Superior temporal gyrus (tissue), 1 donor: ENCODE data around the gene YPEL4.
"Not testable (repeated sequence)": the region's sequence is repeated elsewhere in the genome, so short reads cannot be mapped to it uniquely, and the experiment has no call there.

ENCODE experiments used
- DNase-seq: peaks from one replicate; pipeline ENCODE4 v3.0.0-alpha.2; 2016; ENCODE audit errors: extremely low spot score

The YPEL4 gene, protein sequence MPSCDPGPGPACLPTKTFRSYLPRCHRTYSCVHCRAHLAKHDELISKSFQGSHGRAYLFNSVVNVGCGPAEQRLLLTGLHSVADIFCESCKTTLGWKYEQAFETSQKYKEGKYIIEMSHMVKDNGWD

DNA sequence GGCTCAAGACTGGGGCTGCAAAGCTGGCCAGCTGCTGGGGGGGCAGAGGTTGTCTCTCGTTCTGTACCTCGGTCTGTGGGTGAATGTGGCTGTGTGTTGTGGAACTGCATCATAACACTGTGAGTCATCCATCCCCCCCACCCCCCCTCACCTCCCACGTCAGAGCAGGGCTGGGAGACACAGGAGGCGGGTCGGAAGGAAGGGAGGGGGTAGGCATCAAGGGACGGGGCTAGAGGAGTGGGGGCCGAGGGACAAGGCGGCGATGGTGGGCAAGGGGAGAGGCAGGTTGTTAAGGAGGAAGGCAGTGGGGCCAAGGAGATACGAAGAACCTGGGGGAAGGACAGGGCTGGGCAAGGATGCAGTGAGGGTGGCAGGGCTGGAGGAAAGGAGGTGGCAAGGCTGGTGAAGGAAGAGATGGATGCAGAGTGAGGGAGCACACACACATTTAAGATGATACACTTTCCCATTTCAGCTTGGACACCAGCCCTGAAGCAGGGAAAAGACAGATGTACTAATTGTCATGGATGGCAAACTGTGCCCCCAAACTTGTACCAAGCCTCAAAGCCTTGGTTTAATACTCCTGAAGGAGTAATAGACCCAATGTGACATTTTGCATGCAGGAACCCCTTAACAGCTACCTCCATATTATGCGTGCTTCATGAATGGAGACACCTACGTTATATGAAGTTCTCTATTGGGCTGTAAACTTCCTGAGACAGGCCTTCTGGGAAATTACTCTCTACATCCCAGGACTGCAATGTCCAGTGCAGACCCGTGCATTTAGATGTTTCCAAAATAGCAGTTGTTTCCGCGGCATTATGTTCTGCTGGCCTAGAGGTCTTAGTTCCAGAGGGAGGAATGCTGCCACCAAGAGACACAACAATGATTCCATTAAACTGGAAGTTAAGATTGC lies at the start of gene YPEL4:
Gene YPEL4, minus strand, starts transcription at position 87 of the 913 bp plus-strand sequence. CDS start 2,805 bp downstream, outside the sequence.
- DNase-seq = peak; percentile 75

DNA sequence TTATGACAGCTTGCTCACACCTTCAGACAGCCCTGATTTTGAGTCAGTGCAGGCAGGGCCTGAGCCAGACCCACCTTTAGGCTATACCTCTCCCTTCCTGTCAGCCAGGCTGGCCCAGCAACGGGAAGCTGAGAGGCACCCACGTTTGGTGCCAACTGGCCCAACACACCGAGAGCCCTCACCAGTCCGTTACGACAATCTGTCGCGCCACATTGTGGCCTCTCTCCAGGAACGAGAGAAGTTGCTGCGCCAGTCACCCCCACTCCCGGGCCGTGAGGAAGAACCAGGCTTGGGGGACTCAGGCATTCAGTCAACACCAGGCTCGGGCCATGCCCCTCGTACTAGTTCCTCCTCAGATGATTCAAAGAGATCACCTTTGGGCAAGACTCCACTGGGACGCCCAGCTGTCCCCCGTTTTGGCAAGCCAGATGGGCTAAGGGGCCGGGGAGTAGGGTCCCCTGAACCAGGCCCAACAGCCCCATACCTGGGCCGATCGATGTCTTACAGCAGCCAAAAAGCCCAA lies 49.2 kb upstream of the YPEL4 start:
- DNase-seq = no peak

DNA sequence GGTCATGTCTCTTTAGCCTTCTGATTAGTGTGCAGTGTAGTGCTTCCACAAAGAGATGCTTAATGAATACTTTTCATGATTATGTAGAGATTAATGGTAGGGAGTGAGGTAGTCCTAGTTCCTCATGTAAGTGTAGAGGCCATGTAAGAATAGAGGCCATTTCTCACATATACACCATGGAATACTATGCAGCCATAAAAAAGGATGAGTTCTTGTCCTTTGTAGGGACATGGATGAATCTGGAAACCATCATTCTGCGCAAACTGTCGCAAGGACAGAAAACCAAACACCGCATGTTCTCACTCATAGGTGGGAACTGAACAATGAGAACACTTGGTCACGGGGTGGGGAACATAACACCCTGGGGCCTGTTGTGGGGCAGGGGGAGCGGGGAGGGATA lies 40.8 kb upstream of the YPEL4 start:
- not testable (repeated sequence) for DNase-seq

DNA sequence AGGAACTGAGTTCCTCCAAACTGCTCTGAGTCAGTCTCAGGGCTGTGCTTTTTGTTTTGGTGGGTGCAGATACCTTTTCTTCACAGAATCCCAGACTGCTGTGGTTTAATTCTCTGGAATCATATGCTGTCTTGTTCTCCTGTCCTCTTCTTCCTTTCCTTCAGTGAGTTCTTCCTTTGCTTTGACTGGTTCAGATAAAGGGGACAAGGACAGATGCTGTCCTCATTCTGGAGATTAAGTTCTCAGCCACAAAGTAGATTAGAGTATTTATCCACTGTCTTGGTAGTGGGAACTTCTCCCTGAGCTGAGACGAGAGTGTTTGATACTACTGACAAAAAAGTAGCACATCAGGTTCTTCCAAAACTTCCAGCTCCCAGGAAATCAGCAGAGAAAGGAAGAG lies 31.5 kb upstream of the YPEL4 start:
- no peak for DNase-seq

DNA sequence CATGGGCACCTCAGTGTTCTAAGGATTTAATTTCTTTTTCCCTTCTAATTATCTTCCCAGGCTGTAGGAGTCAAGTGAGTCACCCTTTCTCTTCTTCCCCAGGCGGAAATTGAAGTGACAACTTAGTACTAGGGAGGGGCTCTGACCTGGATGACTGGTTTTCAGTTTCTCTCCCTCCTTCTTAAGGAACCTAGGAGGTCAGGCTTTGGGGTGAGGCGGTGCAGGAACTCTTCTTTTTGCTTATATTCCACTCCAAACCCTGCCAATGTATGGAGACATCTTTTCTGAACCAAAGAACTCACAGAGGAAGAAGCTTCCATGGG lies 30.8 kb upstream of the YPEL4 start:
- DNase-seq = no peak

DNA sequence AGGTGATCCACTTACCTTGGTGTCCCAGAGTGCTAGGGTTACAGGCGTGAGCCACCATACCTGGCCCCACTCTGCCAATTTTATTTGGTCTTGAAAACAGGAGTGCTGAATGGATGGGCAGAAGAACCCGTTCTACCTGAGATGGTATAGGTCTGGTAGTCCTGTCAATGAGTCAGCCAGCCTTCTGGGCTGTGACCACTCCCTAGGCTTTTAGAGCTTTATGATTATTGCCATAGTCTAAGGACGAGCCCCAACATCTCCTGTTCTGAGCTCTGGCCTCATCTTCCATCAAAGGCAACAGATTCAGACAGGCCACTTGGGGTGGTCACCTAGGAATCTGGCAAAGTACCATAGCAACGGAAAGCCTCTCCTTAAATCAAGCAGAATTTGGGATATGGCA lies 29.7 kb upstream of the YPEL4 start:
- DNase-seq = no peak

DNA sequence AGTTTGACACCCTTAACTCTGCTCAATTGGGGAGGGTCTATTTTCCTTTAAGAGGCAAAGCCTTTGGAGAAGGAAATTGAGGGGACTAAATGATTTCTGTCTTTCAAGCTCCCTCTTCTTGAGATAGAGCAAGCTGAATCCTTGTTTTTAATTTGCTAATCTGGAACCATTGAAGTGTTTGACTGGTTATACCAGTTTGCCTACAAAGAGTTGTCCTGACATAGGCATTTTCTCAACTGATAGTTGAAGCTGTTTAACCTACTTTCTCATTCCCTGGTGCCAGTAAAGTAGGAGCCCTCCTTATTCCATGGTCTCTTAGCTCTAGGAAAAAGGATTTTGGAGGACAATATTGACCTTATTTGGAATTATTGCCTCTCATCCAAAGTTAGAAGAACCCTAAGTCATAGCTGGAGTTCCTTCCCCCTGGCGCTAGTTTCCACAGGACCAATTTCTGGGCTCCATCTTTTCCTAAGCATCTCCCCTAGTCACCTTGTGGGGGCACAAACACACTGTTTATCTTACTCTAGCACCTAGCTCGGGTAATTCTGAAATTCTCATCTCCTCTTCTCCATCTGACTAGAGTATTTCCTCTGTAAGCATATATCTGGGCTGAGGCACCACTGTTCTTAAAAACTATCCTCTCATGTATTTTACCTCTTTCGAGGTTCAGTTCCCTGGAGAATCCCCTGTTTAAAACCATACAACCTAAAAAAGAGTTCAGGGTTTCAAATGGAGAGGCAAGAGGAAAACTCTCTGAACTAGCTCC lies 25.6 kb upstream of the YPEL4 start:
- no peak for DNase-seq

DNA sequence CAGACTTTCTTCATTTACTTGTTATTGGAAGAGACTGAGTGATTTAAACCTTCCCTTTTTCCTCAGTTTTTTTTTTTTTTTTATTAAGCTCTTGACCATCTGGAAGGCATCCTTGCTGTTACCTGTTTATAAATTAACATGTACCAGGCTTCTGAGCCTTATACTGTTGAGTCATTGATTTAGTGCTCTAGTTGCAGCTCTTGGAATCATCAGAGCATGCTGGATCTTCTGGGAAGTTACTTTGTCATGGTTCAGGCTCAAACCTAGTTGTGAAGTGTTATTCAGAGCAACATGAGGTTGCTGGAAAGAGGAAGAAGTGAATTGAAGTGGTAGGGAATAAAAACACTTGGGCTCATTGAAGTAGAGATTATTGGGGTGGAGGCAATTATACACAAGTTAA lies 24.5 kb upstream of the YPEL4 start:
- DNase-seq = no peak

DNA sequence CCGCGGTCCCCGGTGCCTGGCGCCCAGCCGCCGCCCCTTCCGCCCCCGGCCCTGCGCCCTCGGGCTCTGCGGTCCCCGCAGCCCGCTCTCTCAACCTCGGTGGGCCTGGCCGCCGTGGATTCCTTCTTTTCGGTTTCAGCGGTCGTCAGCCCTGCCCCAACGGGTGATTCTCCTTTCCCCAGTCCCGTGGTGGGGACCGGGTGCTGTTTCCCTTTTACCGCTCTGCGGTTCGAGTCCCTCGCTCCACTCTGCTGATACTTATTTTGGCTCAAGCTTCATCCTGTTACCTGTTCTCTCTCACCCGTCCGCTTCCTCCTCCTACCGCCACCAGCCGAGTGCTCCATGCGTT lies 18.7 kb upstream of the YPEL4 start:
- no peak for DNase-seq

DNA sequence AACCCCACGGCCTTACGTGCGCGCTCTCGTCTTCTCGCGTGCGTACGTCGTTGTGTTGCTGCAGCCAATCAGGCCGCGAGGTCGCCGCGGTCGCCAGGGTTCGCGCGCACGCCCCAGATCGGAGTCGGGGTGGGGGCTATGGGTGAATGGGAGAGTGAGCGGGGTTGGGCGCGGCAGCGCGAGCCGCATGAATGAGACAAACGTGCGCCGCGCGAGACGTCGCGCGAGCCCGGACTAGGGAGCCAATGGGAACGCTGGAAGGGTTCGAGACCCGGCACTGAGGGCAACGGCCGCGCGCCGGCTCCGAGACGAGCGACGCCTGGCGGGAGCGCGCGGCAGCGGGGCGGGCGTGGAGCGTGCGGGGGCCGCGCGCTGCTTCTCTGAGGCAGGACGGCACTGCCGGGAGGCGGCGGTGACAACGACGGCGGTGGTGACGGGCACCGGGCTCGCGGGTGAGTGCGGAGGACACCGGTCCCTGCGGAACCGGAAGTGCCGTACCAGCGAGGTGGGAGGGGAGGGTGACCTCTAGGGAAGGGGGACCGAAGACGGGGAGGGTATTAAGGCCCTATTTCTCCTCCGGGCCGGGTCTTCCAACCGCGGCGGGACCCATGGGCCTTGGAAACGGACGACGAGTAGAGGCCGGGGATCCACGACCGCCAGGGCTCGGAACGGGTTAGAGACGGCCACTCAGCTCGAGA lies 18.2 kb upstream of the YPEL4 start, which contains the start of gene ZDHHC5:
Gene ZDHHC5, plus strand, starts transcription at position 379 of the 698 bp plus-strand sequence. CDS start 4,977 bp downstream, outside the sequence.
- peak; percentile 99 for DNase-seq

DNA sequence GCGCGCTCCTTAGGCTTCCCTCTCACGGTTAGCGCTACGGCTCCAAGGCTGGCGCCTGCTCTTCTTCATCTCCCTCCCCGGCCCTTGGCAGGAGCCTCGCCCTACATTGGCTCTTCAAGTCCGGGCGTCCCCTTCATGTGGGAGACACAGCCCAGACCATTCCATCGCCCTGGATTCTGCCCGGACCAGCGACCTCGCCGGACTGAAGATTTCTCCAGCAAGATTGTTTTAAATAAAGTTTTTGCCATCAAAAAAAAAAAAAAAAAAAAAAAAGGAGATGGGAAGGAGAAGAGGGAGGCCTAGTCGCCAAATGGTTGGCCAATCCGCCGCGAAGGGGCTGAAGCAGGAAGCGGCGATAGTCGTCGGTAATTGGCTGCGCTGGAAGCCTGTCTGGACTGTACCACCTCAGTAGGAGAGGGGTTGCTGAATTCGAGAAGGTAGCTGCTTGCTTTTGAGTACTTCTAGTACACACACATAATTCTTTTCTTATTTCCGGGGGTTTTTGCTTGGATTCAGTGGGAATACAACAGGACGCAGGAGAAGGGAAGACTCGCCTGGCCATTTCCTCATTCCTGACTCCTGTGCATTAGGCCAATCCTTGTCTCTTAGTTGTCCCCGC lies 17.5 kb upstream of the YPEL4 start:
- peak; percentile 100 for DNase-seq

DNA sequence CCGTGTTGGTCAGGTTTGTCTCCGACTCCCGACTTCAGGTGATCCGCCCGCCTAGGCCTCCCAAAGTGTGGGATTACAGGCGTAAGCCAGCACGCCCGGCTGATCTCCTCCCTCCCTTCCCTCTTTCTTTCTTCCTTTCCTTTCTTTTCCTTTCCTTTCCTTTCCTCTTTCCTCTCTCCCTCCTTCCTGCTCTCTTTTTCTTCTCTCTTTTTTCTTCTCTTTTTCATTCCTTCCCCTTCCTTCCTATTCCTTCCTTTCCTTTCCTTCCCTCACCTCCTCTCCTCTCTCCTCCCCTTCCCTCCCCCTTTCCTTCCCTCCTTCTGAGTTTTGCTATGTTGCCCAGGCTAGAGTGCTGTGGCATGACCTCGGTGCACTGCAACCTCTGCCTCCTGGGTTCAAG lies 14.3 kb upstream of the YPEL4 start:
- no peak for DNase-seq

DNA sequence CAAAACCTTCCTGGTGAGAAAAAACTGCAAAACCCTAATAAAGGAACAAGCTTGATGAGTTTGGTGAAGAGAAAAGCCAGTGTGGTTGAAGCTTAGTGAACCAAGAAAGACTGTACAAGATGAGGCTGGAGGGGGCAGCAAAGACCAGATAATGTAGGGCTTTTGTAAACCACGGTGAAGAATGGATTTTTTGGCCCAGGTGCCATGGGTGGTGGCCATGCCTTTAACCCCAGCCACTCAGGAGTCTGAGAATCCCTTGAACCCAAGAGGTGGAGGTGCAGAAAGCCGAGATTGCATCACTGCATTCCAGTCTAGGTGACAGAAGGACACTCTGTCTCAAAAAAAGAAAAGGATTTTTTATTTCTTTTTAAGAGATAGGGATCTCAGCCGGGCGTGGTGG lies 13.2 kb upstream of the YPEL4 start:
- DNase-seq = no peak

DNA sequence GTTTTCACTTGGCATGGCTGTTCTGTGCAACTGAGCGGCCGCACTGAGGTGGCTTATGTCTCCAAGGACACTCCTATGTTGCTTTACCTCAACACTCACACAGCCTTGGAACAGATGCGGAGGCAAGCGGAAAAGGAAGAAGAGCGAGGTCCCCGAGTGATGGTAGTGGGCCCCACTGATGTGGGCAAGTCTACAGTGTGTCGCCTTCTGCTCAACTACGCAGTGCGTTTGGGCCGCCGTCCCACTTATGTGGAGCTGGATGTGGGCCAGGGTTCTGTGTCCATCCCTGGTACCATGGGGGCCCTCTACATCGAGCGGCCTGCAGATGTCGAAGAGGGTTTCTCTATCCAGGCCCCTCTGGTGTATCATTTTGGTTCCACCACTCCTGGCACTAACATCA lies 10.0 kb upstream of the YPEL4 start:
- DNase-seq = no peak

DNA sequence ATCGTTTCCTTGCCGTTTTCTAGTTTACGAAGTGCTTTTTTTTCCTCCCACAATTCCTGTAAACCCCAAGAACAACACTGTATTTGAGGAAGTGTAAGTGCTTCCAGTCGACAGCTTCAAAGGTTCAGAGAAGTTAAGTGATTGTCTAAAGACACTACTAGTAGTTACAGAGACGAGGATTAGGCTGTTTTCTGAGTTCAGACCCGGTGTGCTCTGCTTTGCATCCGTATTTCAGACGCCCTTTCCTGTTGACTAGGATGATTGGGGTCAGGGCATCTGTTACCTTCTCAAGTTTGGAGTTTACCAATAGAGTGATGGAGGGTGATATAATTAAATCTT lies 8.3 kb upstream of the YPEL4 start:
- no peak for DNase-seq

DNA sequence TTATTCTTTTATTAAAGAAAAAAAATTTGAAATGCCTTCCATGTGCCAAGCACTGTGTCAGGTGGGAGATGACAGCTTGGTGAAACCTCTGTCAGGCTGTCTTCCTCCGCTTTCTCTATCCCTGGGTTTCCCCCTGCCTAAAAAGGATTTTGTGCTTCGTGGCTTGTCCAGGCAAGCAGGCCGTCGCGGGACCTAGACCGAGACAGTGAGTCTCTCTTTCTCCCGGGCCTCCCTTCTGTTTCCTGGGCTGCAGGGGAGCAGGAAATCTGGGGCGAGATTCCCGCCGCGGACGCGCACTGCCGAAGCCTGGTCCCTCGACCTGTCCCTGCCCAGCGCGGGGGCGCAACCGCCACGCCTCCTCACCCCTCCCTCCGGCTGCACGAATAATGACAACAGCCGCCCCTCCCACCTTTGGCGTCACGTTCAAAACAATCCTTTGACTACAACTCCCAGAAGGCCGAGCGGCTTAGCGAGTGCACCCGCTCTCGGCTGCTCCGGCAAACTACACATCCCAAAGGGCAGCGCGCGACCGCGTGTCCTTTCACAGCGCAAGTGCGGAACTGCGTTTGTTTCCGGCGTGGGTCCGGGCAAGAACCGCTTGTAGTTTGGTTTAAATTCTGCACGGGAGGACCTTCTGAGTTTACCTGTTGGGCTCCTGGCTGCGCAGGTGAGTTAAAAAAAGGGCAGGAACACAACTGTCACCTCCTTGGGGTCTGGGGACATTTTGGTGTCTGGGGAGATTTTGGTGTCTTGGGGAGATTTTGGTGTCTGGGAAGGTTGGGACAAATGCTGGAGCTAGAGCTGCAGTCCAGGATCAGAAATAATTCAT lies 7.7 kb upstream of the YPEL4 start, which contains the start of gene CLP1:
Gene CLP1, plus strand, starts transcription at position 569 of the 829 bp plus-strand sequence. CDS start 1,715 bp downstream, outside the sequence.
- peak; percentile 100 for DNase-seq

DNA sequence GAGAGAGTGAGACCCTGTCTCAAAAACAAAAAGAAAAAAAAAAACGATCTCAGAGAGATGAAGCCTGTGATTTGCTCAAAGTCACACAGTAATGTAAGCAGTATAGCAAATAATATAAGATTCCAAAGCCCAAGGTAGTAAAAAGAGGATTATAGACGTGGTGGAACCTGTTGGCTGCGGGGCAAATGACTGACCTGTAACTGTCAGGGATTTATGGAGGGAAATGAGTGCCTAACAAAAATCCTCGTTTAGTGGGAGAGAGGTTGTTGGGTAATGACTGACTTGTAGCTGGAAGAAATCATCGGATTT lies 7.1 kb upstream of the YPEL4 start:
- no peak for DNase-seq

DNA sequence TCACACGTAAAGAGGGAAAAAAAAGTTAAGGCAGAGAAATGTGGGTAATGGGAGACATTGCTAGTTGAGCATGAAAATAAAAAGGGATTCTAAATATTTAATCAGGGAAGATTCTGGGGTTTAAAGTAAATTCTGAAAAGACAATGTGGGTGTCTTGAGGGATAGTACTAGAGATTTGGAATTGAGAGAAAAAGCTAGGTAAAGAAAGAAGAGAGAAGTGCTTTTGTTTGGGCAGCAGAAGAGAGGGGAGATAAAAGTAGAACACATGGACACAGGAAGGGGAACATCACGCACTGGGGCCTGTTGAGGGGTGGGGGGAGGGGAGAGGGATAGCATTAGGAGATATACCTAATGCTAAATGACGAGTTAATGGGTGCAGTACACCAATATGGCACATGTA lies 3.5 kb upstream of the YPEL4 start:
- no peak for DNase-seq

DNA sequence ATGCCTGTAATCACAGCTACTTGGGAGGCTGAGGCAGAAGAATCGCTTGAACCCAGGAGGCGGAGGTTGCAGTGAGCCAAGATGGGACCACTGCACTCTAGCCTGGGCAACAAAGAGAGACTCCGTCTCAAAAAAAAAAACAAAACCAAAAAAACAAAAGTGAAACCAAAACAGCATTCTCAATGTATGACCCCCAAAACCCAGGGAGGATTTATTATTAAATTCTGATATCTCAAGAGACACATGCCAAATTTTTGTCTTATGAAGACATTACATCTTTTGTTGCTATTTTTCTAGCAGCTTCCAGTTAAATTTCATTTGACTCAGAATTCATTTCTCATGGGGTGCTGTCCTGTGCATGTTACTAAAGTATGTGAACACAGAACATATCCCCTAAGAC lies 3.0 kb upstream of the YPEL4 start:
- no peak for DNase-seq

DNA sequence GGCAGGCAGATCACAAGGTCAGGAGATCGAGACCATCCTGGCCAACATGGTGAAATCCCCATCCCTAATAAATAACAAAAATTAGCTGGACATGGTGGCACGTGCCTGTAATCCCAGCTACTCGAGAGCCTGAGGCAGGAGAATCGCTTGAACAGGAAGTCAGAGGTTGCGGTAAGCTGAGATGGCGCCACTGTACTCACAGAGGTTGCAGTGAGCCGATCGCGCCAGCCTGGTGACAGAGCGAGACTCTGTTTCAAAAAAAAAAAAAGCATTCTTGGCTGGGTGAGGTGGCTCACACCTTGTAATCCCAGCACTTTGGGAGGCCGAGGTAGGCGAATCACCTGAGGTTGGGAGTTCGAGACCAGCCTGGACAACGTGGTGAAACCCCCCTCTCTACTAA lies 2.5 kb upstream of the YPEL4 start:
- DNase-seq = not testable (repeated sequence)

DNA sequence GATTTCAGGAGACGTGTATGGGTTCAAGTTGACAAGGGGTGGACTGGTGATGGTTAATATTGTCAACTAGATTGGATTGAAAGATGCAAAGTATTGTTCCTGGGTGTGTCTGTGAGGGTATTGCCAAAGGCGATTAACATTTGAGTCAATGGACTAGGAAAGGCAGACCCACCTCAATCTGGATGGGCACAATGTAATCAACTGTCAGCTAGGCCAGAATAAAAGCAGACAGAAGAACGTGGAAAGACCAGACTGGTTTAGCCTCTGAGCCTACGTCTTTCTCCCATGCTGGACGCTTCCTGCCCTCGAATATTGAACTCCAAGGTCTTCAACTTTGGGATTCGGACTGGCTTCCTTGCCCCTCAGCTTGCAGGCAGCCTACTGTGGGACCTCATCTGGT lies 1.7 kb upstream of the YPEL4 start:
- DNase-seq = no peak
